K562 (cell line): Measurements from ENCODE around the gene EYA2. TPM values are rescaled to one million over a fixed set of nuclear protein-coding genes. Genes with fewer than 3 reads are reported as not detected.

Experiments used
- ASH1L ChIP-seq: fragments of 450-650 bp; IDR thresholded peaks from 2 replicates; pipeline ENCODE4 v1.6.1; 2018; ENCODE audit warnings: borderline replicate concordance, mild to moderate bottlenecking, low read depth; ENCODE audit not compliant: partially characterized antibody
- CREM ChIP-seq: IDR thresholded peaks from 2 replicates; pipeline ENCODE4 v1.6.1; 2014; ENCODE audit warnings: antibody characterized with exemption, low read depth
- HLTF ChIP-seq: fragments of 450-650 bp; IDR thresholded peaks from 2 replicates; pipeline ENCODE4 v1.6.1; 2016
- KAT7 ChIP-seq: sonication (generic); formaldehyde crosslinking; IDR thresholded peaks from 2 replicates; pipeline ENCODE4 v1.8.0; 2022; ENCODE audit warnings: missing genetic modification reagents, mild to moderate bottlenecking, borderline replicate concordance
- KDM1A ChIP-seq, 2 experiments: fragments of 450-650 bp; IDR thresholded peaks; 2 replicates each; pipeline ENCODE4 v1.6.1; 2016; ENCODE audit warnings: mild to moderate bottlenecking in 2 of 2
- LCOR ChIP-seq: sonication (generic); formaldehyde crosslinking; IDR thresholded peaks from 2 replicates; pipeline ENCODE4 v1.8.0; 2022; ENCODE audit warnings: mild to moderate bottlenecking, missing genetic modification reagents
- NCOA4 ChIP-seq: fragments of 450-650 bp; IDR thresholded peaks from 2 replicates; pipeline ENCODE4 v1.6.1; 2018; ENCODE audit warnings: mild to moderate bottlenecking; ENCODE audit not compliant: partially characterized antibody
- NFIX ChIP-seq: fragments of 250-450 bp; sonication (Bioruptor Pico); IDR thresholded peaks from 2 replicates; pipeline ENCODE4 v1.4.0; 2020; ENCODE audit warnings: low read depth, mild to moderate bottlenecking, moderate library complexity
- RFX7 ChIP-seq: fragments of 250-450 bp; sonication (Bioruptor Pico); IDR thresholded peaks from 2 replicates; pipeline ENCODE4 v1.5.1; 2021; ENCODE audit warnings: mild to moderate bottlenecking
- RREB1 ChIP-seq: fragments of 250-450 bp; sonication (Bioruptor Pico); IDR thresholded peaks from 2 replicates; pipeline ENCODE4 v1.4.0; 2020
- THRAP3 ChIP-seq: fragments of 450-650 bp; IDR thresholded peaks from 2 replicates; pipeline ENCODE4 v1.6.1; 2016; ENCODE audit warnings: mild to moderate bottlenecking, inconsistent platforms, borderline replicate concordance
- ZBTB1 ChIP-seq: sonication (generic); formaldehyde crosslinking; IDR thresholded peaks from 2 replicates; pipeline ENCODE4 v1.8.1; 2023; ENCODE audit warnings: missing genetic modification reagents, low read depth, mild to moderate bottlenecking, borderline replicate concordance
- ZNF134 ChIP-seq: fragments of 250-450 bp; sonication (Bioruptor Pico); conservative IDR thresholded peaks from 2 replicates; pipeline ENCODE4 v1.4.0; 2020
- ZNF318 ChIP-seq, 2 experiments: fragments of 450-650 bp; IDR thresholded peaks; 2 replicates each; pipeline ENCODE4 v1.6.1; 2016; ENCODE audit warnings: mild to moderate bottlenecking in 2 of 2, borderline replicate concordance in 1 of 2, low read depth in 1 of 2, moderate library complexity in 1 of 2
- polyA plus RNA-seq, 8 experiments: library from polyadenylated mRNA; depleted of rRNA in 4 of 8; stranded (reverse) in 5 of 8; unstranded in 3 of 8; fragments of >200 nt; fragmentation: Nextera tagmentation in 2 of 8; fragmentation: Illumina TruSeq in 1 of 8; extraction: Ambion mirVana in 2 of 8; extraction: Trizol in 1 of 8; gene quantifications; 2 replicates each; pipeline versions ENCODE4 v1.2.1 to v1.2.3, GENCODE V29; 2011 to 2014; ENCODE audit warnings: inconsistent platforms in 1 of 8, missing spikeins in 1 of 8
- total RNA-seq, 7 experiments: library from RNA; depleted of rRNA in 6 of 7; stranded (reverse); fragments of >200 nt in 6 of 7; fragmentation: Illumina TruSeq in 2 of 7; extraction: Trizol in 2 of 7; gene quantifications; 2 replicates each; pipeline versions ENCODE4 v1.2.1 to v1.2.3, GENCODE V29; 2011 to 2021; ENCODE audit warnings: low replicate concordance in 1 of 7

Gene EYA2
- total and polyA plus RNA-seq, 9 of the 15 experiments (the other 6 are each of a cell fraction or from before 2014, with no cell fraction given), result 0.03 TPM; not detected in 8

GRCh38 chr20:47181056-47181862 is 286.6 kb downstream of the EYA2 start (continued):
- no peak for TF ChIP-seq RFX7 (CRISPR knock-in tag)
- no peak for TF ChIP-seq NFIX
- TF ChIP-seq ZBTB1 (CRISPR knock-in tag), result no peak
- no peak for TF ChIP-seq RREB1 (CRISPR knock-in tag)
- TF ChIP-seq KAT7, result no peak
- no peak for TF ChIP-seq HLTF
- TF ChIP-seq LCOR (CRISPR knock-in tag), result no peak
- TF ChIP-seq ASH1L, result peak; percentile 72
- no peak for TF ChIP-seq NCOA4
- no peak for TF ChIP-seq THRAP3
- no peak for TF ChIP-seq ZNF318 (IDR thresholded peaks at IDR 0.05; ENCODE audit: borderline replicate concordance in 1 of 2, low read depth in 1 of 2)
- TF ChIP-seq KDM1A (IDR thresholded peaks at IDR 0.05), result no peak
- TF ChIP-seq CREM, result peak; percentile 80
- TF ChIP-seq ZNF134 (CRISPR knock-in tag), result no peak
